ENCODE data around the gene ABCF3.
"Not testable (repeated sequence)": the region's sequence is repeated elsewhere in the genome, so short reads cannot be mapped to it uniquely, and the experiment has no call there.

Gene ABCF3

GRCh38 chr3:184154885-184155643 lies 30.9 kb upstream of the ABCF3 start, which contains the start of gene DVL3:
TSS of gene DVL3 (plus strand) at chr3:184155377. CDS start at chr3:184155636, 259 bp downstream.
- no peak for TF ChIP-seq POLR2A (IDR thresholded peaks at IDR 0.05; ENCODE audit: low read depth, low read length)
- no peak for TF ChIP-seq SPI1 (IDR thresholded peaks at IDR 0.05; ENCODE audit: low read depth, low read length)
- no peak for TF ChIP-seq POU2F2 (IDR thresholded peaks at IDR 0.05; ENCODE audit: low read depth, low read length)
- TF ChIP-seq POLR2AphosphoS5 (IDR thresholded peaks at IDR 0.05; ENCODE audit: low read depth, low read length) = no peak
- no peak for TF ChIP-seq PAX5 (IDR thresholded peaks at IDR 0.05; ENCODE audit: insufficient read depth, low read length, severe bottlenecking)
- no peak for TF ChIP-seq TAF1 (IDR thresholded peaks at IDR 0.05; ENCODE audit: low read depth, low read length)
- FAIRE-seq (peak; percentile 71), DNase-seq (ENCODE audit: insufficient read length, low spot score) (peak; percentile 75)

GRCh38 chr3:184155644-184156521 lies 30.1 kb upstream of the ABCF3 start:
- DNase-seq (ENCODE audit: insufficient read length, low spot score) (no peak), FAIRE-seq (peak; percentile 33)
- no peak for TF ChIP-seq TAF1 (IDR thresholded peaks at IDR 0.05; ENCODE audit: low read depth, low read length)
- no peak for TF ChIP-seq SPI1 (IDR thresholded peaks at IDR 0.05; ENCODE audit: low read depth, low read length)
- TF ChIP-seq PAX5 (IDR thresholded peaks at IDR 0.05; ENCODE audit: insufficient read depth, low read length, severe bottlenecking) = no peak
- TF ChIP-seq POLR2AphosphoS5 (IDR thresholded peaks at IDR 0.05; ENCODE audit: low read depth, low read length) = no peak
- TF ChIP-seq POU2F2 (IDR thresholded peaks at IDR 0.05; ENCODE audit: low read depth, low read length) = no peak; the same call in 1 of the 2 replicates
- no peak for TF ChIP-seq POLR2A (IDR thresholded peaks at IDR 0.05; ENCODE audit: low read depth, low read length)

GRCh38 chr3:184156522-184156955 lies 29.5 kb upstream of the ABCF3 start:
- FAIRE-seq (no peak), DNase-seq (ENCODE audit: insufficient read length, low spot score) (no peak)
- no peak for TF ChIP-seq TAF1 (IDR thresholded peaks at IDR 0.05; ENCODE audit: low read depth, low read length)
- no peak for TF ChIP-seq POU2F2 (IDR thresholded peaks at IDR 0.05; ENCODE audit: low read depth, low read length)
- no peak for TF ChIP-seq POLR2A (IDR thresholded peaks at IDR 0.05; ENCODE audit: low read depth, low read length)
- no peak for TF ChIP-seq PAX5 (IDR thresholded peaks at IDR 0.05; ENCODE audit: insufficient read depth, low read length, severe bottlenecking)
- TF ChIP-seq POLR2AphosphoS5 (IDR thresholded peaks at IDR 0.05; ENCODE audit: low read depth, low read length) = no peak
- TF ChIP-seq SPI1 (IDR thresholded peaks at IDR 0.05; ENCODE audit: low read depth, low read length) = no peak

GRCh38 chr3:184157206-184157605 lies 28.8 kb upstream of the ABCF3 start:
- FAIRE-seq (no peak), DNase-seq (ENCODE audit: insufficient read length, low spot score) (no peak)
- no peak for TF ChIP-seq POLR2AphosphoS5 (IDR thresholded peaks at IDR 0.05; ENCODE audit: low read depth, low read length)
- TF ChIP-seq TAF1 (IDR thresholded peaks at IDR 0.05; ENCODE audit: low read depth, low read length) = no peak
- no peak for TF ChIP-seq POLR2A (IDR thresholded peaks at IDR 0.05; ENCODE audit: low read depth, low read length)
- TF ChIP-seq PAX5 (IDR thresholded peaks at IDR 0.05; ENCODE audit: insufficient read depth, low read length, severe bottlenecking) = no peak
- TF ChIP-seq POU2F2 (IDR thresholded peaks at IDR 0.05; ENCODE audit: low read depth, low read length) = no peak
- no peak for TF ChIP-seq SPI1 (IDR thresholded peaks at IDR 0.05; ENCODE audit: low read depth, low read length)

GRCh38 chr3:184158404-184158803 lies 27.6 kb upstream of the ABCF3 start:
- FAIRE-seq (no peak), DNase-seq (ENCODE audit: insufficient read length, low spot score) (no peak)
- TF ChIP-seq POLR2AphosphoS5 (IDR thresholded peaks at IDR 0.05; ENCODE audit: low read depth, low read length) (no peak), SPI1 (IDR thresholded peaks at IDR 0.05; ENCODE audit: low read depth, low read length) (no peak), POLR2A (IDR thresholded peaks at IDR 0.05; ENCODE audit: low read depth, low read length) (no peak), POU2F2 (IDR thresholded peaks at IDR 0.05; ENCODE audit: low read depth, low read length) (no peak), TAF1 (IDR thresholded peaks at IDR 0.05; ENCODE audit: low read depth, low read length) (no peak), PAX5 (IDR thresholded peaks at IDR 0.05; ENCODE audit: insufficient read depth, low read length, severe bottlenecking) (no peak)

GRCh38 chr3:184160456-184160855 lies 25.5 kb upstream of the ABCF3 start:
- peak; percentile 58 for DNase-seq (ENCODE audit: insufficient read length, low spot score)
- FAIRE-seq = no peak

GRCh38 chr3:184162571-184163070 lies 23.4 kb upstream of the ABCF3 start:
- DNase-seq (ENCODE audit: insufficient read length, low spot score); FAIRE-seq: not testable (repeated sequence)

More at GRCh38 chr3:184160456-184160855, 25.5 kb upstream of the ABCF3 start:
- no peak for TF ChIP-seq POLR2AphosphoS5 (IDR thresholded peaks at IDR 0.05; ENCODE audit: low read depth, low read length)
- peak; percentile 61 for TF ChIP-seq SPI1 (IDR thresholded peaks at IDR 0.05; ENCODE audit: low read depth, low read length)

GRCh38 chr3:184164648-184165330 lies 21.2 kb upstream of the ABCF3 start:
- TF ChIP-seq POU2F2 (IDR thresholded peaks at IDR 0.05; ENCODE audit: low read depth, low read length) (no peak), POLR2AphosphoS5 (IDR thresholded peaks at IDR 0.05; ENCODE audit: low read depth, low read length) (no peak), TAF1 (IDR thresholded peaks at IDR 0.05; ENCODE audit: low read depth, low read length) (no peak), SPI1 (IDR thresholded peaks at IDR 0.05; ENCODE audit: low read depth, low read length) (no peak), PAX5 (IDR thresholded peaks at IDR 0.05; ENCODE audit: insufficient read depth, low read length, severe bottlenecking) (no peak), POLR2A (IDR thresholded peaks at IDR 0.05; ENCODE audit: low read depth, low read length) (no peak)
- FAIRE-seq (no peak), DNase-seq (ENCODE audit: insufficient read length, low spot score) (no peak)

- no peak for DNase-seq (ENCODE audit: insufficient read length, low spot score)
- peak; percentile 55 for FAIRE-seq
- no peak for TF ChIP-seq PAX5 (IDR thresholded peaks at IDR 0.05; ENCODE audit: insufficient read depth, low read length, severe bottlenecking)
- TF ChIP-seq SPI1 (IDR thresholded peaks at IDR 0.05; ENCODE audit: low read depth, low read length) = no peak
- no peak for TF ChIP-seq TAF1 (IDR thresholded peaks at IDR 0.05; ENCODE audit: low read depth, low read length)
- TF ChIP-seq POLR2A (IDR thresholded peaks at IDR 0.05; ENCODE audit: low read depth, low read length) = no peak
- TF ChIP-seq POU2F2 (IDR thresholded peaks at IDR 0.05; ENCODE audit: low read depth, low read length) = no peak
- no peak for TF ChIP-seq POLR2AphosphoS5 (IDR thresholded peaks at IDR 0.05; ENCODE audit: low read depth, low read length)
Measured at GRCh38 chr3:184165543-184165942, 20.5 kb upstream of the ABCF3 start.

Data from GM12891 (cell line).